OCI-LY1 (cell line): ENCODE results near the gene KRT16.

Experiments used
- CTCF ChIP-seq: fragments of 200-600 bp; sonication (generic), shearing (Covaris generic); IDR thresholded peaks from 2 replicates; pipeline ENCODE4 v1.5.1; 2017; ENCODE audit warnings: mild to moderate bottlenecking, antibody characterized with exemption, low read length, moderate library complexity, mixed read lengths
- EZH2 ChIP-seq: fragments of 200-600 bp; sonication (generic), shearing (Covaris generic); IDR thresholded peaks from 2 replicates; pipeline ENCODE4 v1.8.0; 2017; ENCODE audit warnings: borderline replicate concordance, mixed run types, mild to moderate bottlenecking, antibody characterized with exemption, low read length, moderate library complexity, mixed read lengths

GRCh38 chr17:41571561-41572434 lies 40.8 kb downstream of the KRT16 start, which contains the start of gene KRT9:
- TF ChIP-seq CTCF = no peak
- TF ChIP-seq EZH2 = no peak
